KOPT-K1 (cell line): ENCODE measurements around the gene UROC1.

Source experiments
- H3K27ac ChIP-seq: fragments of 200-600 bp; sonication (generic); 2 replicates; pipeline ENCODE4 v1.5.1; 2016; ENCODE audit warnings: antibody characterized with exemption, mild to moderate bottlenecking, low read depth, low read length; ENCODE audit not compliant: poor library complexity, severe bottlenecking
- H3K36me3 ChIP-seq: fragments of 200-600 bp; sonication (generic); 2 replicates; pipeline ENCODE4 v1.5.1; 2017; ENCODE audit warnings: antibody characterized with exemption, mild to moderate bottlenecking, low read length, moderate library complexity; ENCODE audit not compliant: insufficient read depth
- H3K9me3 ChIP-seq: fragments of 200-600 bp; sonication (generic); 2 replicates; pipeline ENCODE4 v1.5.1; 2017; ENCODE audit warnings: antibody characterized with exemption, low read length, mild to moderate bottlenecking; ENCODE audit not compliant: insufficient read depth, poor library complexity, severe bottlenecking

UROC1 gene

DNA sequence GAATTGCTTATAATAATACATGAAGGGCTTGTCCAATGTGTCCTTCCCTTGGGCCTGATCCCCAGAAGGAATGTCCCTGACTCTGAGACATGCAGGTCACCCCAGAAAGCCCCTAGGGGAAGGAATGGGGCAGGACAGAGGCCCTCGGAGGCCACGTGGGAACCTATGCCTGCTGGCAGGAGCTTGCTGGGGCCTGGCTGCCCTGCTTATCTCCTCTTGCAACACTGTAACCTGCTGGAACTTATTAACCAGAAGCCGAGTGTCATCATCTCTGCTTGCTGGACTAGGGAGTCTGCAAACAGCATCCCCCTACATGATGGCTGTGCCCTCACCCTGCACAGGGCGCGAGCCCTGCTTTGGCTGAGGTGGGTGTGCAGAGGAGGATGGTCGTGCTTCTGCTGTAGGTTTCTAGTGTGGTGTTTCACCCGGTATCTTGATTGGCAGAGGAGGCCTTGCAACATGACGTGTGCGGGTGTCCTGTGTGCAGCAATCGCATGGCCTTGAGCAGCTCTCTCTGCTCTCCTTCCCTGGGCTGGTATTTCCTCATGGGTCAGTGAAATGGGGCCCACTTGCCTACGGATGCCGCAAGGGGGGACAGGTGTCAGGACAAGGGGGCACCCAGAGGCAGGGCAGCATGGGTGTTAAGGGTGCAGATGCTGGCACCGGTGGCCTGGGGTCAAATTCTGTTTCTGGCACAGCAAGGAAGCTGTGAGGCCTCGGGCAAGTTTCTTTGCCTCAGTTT is 11.4 kb upstream of the UROC1 start:
- Histone ChIP-seq H3K27ac (no peak overlapping the region), H3K36me3 (no peaks in the 10 kb centered on the region), H3K9me3 (no peaks in the 10 kb centered on the region)

GRCh38 chr3:126528419-126528799 is 10.8 kb upstream of the UROC1 start:
- Histone ChIP-seq H3K9me3 (no peaks in the 10 kb centered on the region), H3K27ac (no peak overlapping the region), H3K36me3 (no peaks in the 10 kb centered on the region)

GRCh38 chr3:126527455-126528211 is 10.1 kb upstream of the UROC1 start:
- no peaks in the 10 kb centered on the region for H3K9me3 ChIP-seq
- H3K36me3 ChIP-seq: no peaks in the 10 kb centered on the region
- H3K27ac ChIP-seq: no peak overlapping the region

DNA sequence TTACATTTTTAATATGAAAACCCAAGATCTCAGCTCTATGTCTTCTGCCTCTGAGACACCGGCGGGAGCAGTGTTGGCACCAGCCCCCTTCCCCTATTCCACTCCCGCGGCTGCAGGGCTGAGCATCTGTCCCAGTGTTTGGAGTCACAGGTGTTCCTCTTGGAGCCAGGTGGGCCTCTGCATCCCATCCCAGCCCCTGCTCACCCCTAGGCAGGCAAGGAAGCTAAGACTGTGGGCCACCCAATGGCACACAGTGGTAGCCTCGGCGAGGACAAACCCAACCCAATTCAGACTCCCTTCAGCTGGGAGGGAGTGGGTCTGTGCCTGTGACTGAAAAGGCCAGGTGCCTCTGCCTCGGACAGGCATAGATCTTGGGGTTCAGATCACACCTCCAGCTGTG is 9.4 kb upstream of the UROC1 start:
- Histone ChIP-seq H3K36me3 (no peaks in the 10 kb centered on the region), H3K9me3 (no peaks in the 10 kb centered on the region), H3K27ac (no peak overlapping the region)

DNA sequence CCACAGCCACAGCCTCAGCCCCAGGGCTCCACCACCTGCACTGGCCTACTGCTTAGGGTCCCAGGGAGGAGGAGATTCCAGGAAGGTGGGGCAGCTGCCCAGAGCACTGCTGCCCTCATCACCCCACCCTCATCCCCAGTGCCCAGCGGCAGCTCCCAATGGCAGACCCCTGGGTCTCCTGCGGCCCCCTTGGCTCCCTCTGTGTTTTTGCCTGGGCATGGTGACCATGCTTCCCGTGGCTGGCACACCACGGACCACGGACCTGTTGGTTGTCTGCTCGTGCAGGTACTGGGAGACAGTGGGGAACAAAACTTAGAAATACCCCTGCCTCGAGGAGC is 9.1 kb upstream of the UROC1 start:
- no peaks in the 10 kb centered on the region for H3K9me3 ChIP-seq
- H3K36me3 ChIP-seq: no peaks in the 10 kb centered on the region
- H3K27ac ChIP-seq: no peak overlapping the region

- Histone ChIP-seq H3K9me3 (no peaks in the 10 kb centered on the region), H3K36me3 (no peaks in the 10 kb centered on the region), H3K27ac (no peak overlapping the region)
Measured at GRCh38 chr3:126525853-126526667, 8.5 kb upstream of the UROC1 start.

GRCh38 chr3:126525091-126525852 is 7.7 kb upstream of the UROC1 start:
- H3K9me3 ChIP-seq: no peaks in the 10 kb centered on the region
- no peak overlapping the region for H3K27ac ChIP-seq
- H3K36me3 ChIP-seq: no peaks in the 10 kb centered on the region

GRCh38 chr3:126524429-126524988 is 6.9 kb upstream of the UROC1 start:
- no peak overlapping the region for H3K27ac ChIP-seq
- no peaks in the 10 kb centered on the region for H3K36me3 ChIP-seq
- H3K9me3 ChIP-seq: no peaks in the 10 kb centered on the region

DNA sequence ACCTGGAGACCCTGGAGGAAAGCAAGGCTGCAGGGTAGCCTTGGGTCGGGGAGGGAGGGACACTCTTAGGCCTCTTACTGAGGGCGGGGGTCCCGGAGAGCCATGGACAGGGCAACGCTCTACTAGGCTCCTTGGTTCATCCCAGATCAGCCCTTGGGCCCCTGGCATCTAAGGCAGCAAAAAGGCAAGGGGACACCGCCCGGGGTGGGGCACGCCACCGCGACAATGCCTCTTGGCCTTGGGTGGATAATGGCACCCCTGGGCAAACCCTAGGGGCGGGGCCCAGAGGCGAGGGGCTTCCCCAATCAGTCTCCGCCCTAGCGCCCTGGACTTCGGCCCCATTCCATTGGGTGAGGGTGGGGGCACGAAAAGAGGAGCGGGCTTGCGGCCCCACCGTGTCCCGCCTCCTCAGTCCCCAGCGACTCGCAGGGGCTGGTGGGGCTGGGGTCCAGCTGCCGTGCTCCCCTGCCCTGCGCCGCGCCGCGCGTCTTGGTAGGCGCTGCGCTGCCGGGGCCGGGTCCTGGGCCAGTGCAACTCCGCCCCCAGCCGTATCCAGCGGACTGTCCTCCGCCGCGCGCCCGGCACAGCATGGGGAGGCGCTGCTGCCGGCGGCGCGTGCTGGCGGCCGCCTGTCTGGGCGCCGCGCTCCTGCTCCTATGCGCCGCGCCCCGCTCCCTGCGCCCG is 6.3 kb upstream of the UROC1 start, which contains the start of gene CHST13:
CHST13 (plus strand) TSS at position 411 of the 684 bp plus-strand sequence; CDS start at position 589, 178 bp downstream.
- no peaks in the 10 kb centered on the region for H3K36me3 ChIP-seq
- H3K9me3 ChIP-seq: no peaks in the 10 kb centered on the region
- H3K27ac ChIP-seq: no peak within 1 kb of the TSS

DNA sequence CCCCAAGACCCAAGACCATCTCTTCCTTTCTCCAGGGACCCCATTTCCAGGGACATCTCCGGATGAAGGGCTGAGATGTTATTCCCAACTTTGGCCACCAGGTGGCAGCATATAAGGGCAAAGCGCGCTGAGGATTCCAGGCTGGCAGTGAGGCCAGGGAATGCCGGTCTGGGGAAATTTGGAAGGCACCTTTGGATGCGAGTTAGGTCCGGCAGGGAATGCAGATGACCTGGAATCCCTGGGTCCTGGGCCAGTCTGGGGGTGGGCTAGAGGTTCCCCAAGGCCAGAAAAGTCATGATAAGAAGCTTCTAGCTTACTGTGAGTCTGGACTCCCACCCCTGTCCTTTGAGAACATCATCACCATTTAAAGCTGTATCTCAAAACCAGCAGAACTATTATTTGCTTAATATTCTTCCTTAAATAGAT is 4.8 kb upstream of the UROC1 start:
- no peak overlapping the region for H3K27ac ChIP-seq
- H3K36me3 ChIP-seq: no peaks in the 10 kb centered on the region
- no peaks in the 10 kb centered on the region for H3K9me3 ChIP-seq

GRCh38 chr3:126521122-126521891 is 3.7 kb upstream of the UROC1 start:
- H3K9me3 ChIP-seq: no peaks in the 10 kb centered on the region
- no peaks in the 10 kb centered on the region for H3K36me3 ChIP-seq
- H3K27ac ChIP-seq: no peak overlapping the region

GRCh38 chr3:126519506-126520455 is 2.2 kb upstream of the UROC1 start:
- Histone ChIP-seq H3K36me3 (no peaks in the 10 kb centered on the region), H3K9me3 (no peaks in the 10 kb centered on the region), H3K27ac (no peak overlapping the region)

DNA sequence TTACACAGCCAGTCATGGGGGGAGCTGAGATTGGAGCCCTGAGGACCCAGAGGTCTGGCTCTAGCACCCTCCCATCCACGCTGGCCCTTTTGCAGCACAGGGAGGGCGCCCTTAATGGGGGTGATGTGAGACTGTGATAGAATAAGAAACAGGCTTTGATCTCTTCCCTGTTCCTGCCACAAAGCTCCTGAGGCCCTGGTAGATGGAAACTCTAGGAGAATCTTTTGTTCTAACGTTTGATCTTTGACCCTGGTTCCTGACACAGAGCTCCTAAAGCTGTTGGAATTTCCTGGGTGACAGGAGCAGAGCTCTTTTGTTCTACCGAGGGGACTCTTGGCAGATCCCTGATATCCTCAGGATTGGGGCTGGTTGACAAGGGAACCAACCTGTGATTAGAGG is 1.2 kb upstream of the UROC1 start:
- Histone ChIP-seq H3K27ac (no peak overlapping the region), H3K9me3 (no peaks in the 10 kb centered on the region), H3K36me3 (no peaks in the 10 kb centered on the region)
